Pancreas (tissue), 10 donors: ENCODE data around the gene PDZD2. TPM values are rescaled to one million over a fixed set of nuclear protein-coding genes. Genes with fewer than 3 reads are reported as not detected.

Experiments used
- ATAC-seq, 4 donors: fragments of 200-7000 bp; cut with Tn5 transposase; one replicate each; pipeline versions ENCODE4 v1.8.0 to v1.9.1; 2020; ENCODE audit warnings: mild to moderate bottlenecking in 4 of 4, moderate library complexity in 4 of 4
- DNase-seq, 6 donors: peaks; one replicate each; pipeline ENCODE4 v3.0.0-alpha.2; 2020
- FAIRE-seq: peaks from 2 replicates; lab custom pipeline; 2012; peaks lifted over from hg19 to GRCh38; lab: Jason Lieb, UNC
- H3K27ac ChIP-seq, 4 donors: fragments of 200-600 bp; sonication (generic); 1 replicate in 3 of 4; 2 replicates in 1 of 4; pipeline versions ENCODE4 v1.5.0 to v1.8.0; 2020
- H3K27me3 ChIP-seq, 4 donors: fragments of 200-600 bp; one replicate each; pipeline ENCODE4 v1.8.0; 2021
- H3K36me3 ChIP-seq, 3 donors: fragments of 200-600 bp; sonication (generic) in 1 of 3; one replicate each; pipeline versions ENCODE4 v1.5.0 to v1.8.0; 2020 to 2021
- H3K4me1 ChIP-seq, 3 donors: fragments of 200-600 bp; one replicate each; pipeline ENCODE4 v1.8.0; 2021
- H3K4me3 ChIP-seq, 4 donors: fragments of 200-600 bp; sonication (generic) in 2 of 4; one replicate each; pipeline versions ENCODE4 v1.5.0 to v1.8.0; 2020 to 2021
- H3K9me3 ChIP-seq, 4 donors: fragments of 200-600 bp; one replicate each; pipeline ENCODE4 v1.8.0; 2021
- CTCF ChIP-seq, 4 donors: fragments of 200-600 bp; sonication (generic) in 3 of 4; IDR thresholded peaks; one replicate each; pipeline versions ENCODE4 v1.5.0 to v1.8.0; 2021; ENCODE audit warnings: antibody characterized with exemption in 4 of 4
- WGBS, 2 donors: extraction: QIAGEN DNeasy Blood & Tissue Kit; methylation state at CpG; one replicate each; pipeline ENCODE4 v1.1.7; 2013; 5-methylcytosine and 5-hydroxymethylcytosine counted together
- intact Hi-C, 3 donors: fragments of 100-400 bp; cut with DNase I; formaldehyde crosslinking; loops; one replicate each; pipeline versions ENCODE4 v1.11.1 to v1.14.2; 2022
- polyA plus RNA-seq, 2 donors: library from polyadenylated mRNA; stranded (reverse); fragments of 200-250 nt; gene quantifications; one replicate each; pipeline ENCODE4 v1.2.3, GENCODE V29; 2013
- total RNA-seq, 6 donors: library from RNA; stranded (reverse); fragmentation: NEBNext Ultra II Directional in 4 of 6; extraction: Animal tissue kit (Norgen Biotek cat#: 25700) in 4 of 6; gene quantifications; one replicate each; pipeline versions ENCODE4 v1.2.1 to v1.2.4, GENCODE V29; 2021 to 2023
- donor health status: healthy with polysubstance abuse.
- donor health status: DM: no; HTN: no; CAD: no; lungs with moderate emphysema.
- donor health status: DM: no; HTN: no; CAD: no.
- donor health status: control.
- donor health status: control.
- donor health status: Bipolar disorder and iron deficiency.
- donor health status: DM: yes; HTN: yes; CAD: no.
- donor health status: DM: no; HTN: no; CAD: no.
- donor health status: DM: no; HTN: no; CAD: no.
- donor health status: DM: yes; HTN: yes; CAD: no.

Gene PDZD2
- total and polyA plus RNA-seq, 8 donors, result 1.4 to 4.5 (median 3.3) TPM

- no peak for DNase-seq
- H3K4me1 ChIP-seq, result no peaks in the 10 kb centered on the region
- H3K9me3 ChIP-seq, result no peaks in the 10 kb centered on the region
- no peak for TF ChIP-seq CTCF (IDR thresholded peaks at IDR 0.05)
- no peak overlapping the region for H3K27ac ChIP-seq
- FAIRE-seq, result no peak
- WGBS, 2 donors, result 64 to 65% methylated on average over 2 of the region's 2 CpGs
- no peak overlapping the region for H3K4me3 ChIP-seq
- H3K36me3 ChIP-seq, result no peaks in the 10 kb centered on the region
- intact Hi-C loops, result no loop called here
- no peaks in the 10 kb centered on the region for H3K27me3 ChIP-seq
- ATAC-seq, result no peak
Observed at GRCh38 chr5:31895199-31895820, 256.4 kb downstream of the PDZD2 start.

DNA sequence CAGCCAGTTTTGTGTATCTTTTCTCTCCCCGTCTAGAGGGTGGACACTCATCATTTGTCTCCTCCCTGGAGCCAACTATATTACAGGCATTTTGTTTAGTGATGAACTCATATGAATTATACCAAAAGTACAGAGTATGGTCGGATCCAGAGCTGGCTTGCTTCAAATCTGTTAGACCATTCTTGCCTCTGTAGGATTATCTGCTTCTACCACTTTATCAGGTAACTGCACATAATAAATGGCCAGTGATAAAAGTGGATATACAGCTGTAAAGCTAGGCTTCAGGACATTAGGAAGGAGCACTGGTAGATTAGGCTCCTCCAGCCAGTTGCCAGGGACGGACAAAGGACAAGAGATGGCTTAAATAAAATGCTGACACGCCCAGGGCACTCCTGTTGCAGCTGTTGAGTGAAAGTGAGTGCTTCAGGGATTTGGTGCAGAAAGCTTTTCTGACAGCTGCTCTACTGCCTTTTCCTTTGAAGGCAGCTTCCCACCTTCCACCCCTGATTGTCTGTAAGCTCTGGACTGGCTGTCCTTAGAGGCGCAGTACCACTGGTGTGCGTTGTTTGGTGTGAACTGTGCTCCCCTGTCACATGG lies 259.2 kb downstream of the PDZD2 start:
- H3K9me3 ChIP-seq, result no peaks in the 10 kb centered on the region
- intact Hi-C loops, result no loop called here
- no peak overlapping the region for H3K27ac ChIP-seq
- TF ChIP-seq CTCF (IDR thresholded peaks at IDR 0.05), result no peak
- H3K36me3 ChIP-seq, result no peaks in the 10 kb centered on the region
- no peaks in the 10 kb centered on the region for H3K27me3 ChIP-seq
- WGBS, 2 donors, result 50 to 56% methylated on average over 6 of the region's 6 CpGs
- H3K4me3 ChIP-seq, result no peak overlapping the region
- no peaks in the 10 kb centered on the region for H3K4me1 ChIP-seq
- FAIRE-seq (no peak), DNase-seq (no peak), ATAC-seq (no peak)

DNA sequence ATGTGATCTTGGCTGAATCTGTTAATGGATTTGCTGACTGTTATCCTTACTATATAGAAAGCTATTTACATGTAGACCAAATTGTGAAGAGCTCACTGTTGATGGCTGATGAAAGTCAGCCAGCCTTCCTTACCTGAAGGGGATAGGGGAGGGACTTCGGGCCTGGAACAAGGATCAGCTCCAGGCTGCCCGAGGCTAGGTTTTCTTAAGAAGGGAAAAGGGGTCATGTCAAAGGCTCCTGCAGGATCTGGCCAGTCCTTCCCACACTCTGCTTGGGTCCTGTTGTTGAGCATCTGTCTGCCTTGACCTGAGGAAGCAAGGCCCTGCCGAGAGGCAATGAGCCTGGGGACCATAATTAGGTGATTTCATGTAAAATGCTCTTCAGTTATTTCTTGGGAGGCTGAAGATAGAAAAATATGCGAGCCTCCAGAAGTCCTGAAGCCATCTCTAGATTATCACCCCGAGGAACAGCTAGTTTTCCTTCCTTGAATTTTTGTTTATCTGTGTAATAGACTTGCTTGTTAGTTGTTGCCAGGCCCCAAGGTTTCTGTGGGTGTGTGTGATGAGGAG lies 261.4 kb downstream of the PDZD2 start:
- no peaks in the 10 kb centered on the region for H3K36me3 ChIP-seq
- DNase-seq (no peak), FAIRE-seq (no peak), ATAC-seq (no peak)
- no peaks in the 10 kb centered on the region for H3K9me3 ChIP-seq
- no peaks in the 10 kb centered on the region for H3K27me3 ChIP-seq
- no peak overlapping the region for H3K4me3 ChIP-seq
- WGBS, 2 donors, result 68 to 78% methylated on average over 5 of the region's 5 CpGs
- intact Hi-C loops, result no loop called here
- no peak for TF ChIP-seq CTCF (IDR thresholded peaks at IDR 0.05)
- no peak overlapping the region for H3K27ac ChIP-seq
- no peaks in the 10 kb centered on the region for H3K4me1 ChIP-seq

DNA sequence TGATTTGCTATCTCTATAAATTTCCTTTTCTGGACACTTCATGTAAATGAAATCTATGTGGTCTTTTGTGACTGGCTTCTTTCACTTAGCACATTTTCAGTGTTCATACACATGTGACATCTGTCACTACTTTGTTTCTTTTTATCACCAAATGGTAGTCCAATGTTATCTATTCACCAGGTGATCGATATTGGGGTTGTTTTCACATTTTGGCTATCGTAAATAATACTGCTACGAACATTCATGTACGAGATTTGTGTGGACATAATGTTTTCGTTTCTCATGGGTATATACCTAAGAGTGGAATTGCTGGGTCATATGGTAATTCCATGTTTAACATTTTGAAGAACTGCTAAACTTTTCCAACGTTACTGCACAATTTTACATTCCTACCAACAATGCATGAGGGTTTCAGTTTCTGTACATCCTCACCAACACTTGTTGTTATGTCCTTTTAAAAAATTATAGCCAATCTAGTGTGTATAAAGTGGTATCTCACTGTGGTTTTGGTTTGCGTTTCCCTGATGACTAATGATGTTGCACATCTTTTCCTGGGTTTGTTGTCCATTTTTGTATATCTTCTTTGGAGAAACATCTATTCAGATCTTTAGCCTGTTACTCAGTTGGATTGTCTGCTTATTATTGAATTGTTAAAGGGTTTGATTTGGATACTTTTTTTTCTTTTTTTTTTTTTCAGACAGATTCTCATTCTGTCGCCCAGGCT lies 263.0 kb downstream of the PDZD2 start:
- FAIRE-seq, result no peak
- Histone ChIP-seq H3K36me3 (no peaks in the 10 kb centered on the region), H3K27me3 (no peaks in the 10 kb centered on the region), H3K27ac (no peak overlapping the region), H3K4me3 (no peak overlapping the region), H3K4me1 (no peaks in the 10 kb centered on the region), H3K9me3 (no peaks in the 10 kb centered on the region)
- 48 to 61% methylated on average over 8 of the region's 8 CpGs for WGBS, 2 donors
- no peak for DNase-seq
- intact Hi-C loops, result no loop called here
- TF ChIP-seq CTCF (IDR thresholded peaks at IDR 0.05), result no peak
- no peak for ATAC-seq
